A673 (cell line): Measurements from ENCODE around the gene CD40.

ENCODE experiments used
- CTCF ChIP-seq: fragments of 300-800, 200-600 bp; sonication (generic); conservative IDR thresholded peaks from 2 replicates; pipeline ENCODE4 v1.5.1; 2017; ENCODE audit warnings: low read depth, mild to moderate bottlenecking, antibody characterized with exemption, low read length, moderate library complexity, mixed read lengths
- EZH2 ChIP-seq: fragments of 200-600 bp; sonication (generic); IDR thresholded peaks from 2 replicates; pipeline ENCODE4 v1.6.1; 2017; ENCODE audit warnings: borderline replicate concordance, low read depth, mild to moderate bottlenecking, mixed read lengths, antibody characterized with exemption, low read length; ENCODE audit not compliant: poor library complexity, severe bottlenecking

DNA sequence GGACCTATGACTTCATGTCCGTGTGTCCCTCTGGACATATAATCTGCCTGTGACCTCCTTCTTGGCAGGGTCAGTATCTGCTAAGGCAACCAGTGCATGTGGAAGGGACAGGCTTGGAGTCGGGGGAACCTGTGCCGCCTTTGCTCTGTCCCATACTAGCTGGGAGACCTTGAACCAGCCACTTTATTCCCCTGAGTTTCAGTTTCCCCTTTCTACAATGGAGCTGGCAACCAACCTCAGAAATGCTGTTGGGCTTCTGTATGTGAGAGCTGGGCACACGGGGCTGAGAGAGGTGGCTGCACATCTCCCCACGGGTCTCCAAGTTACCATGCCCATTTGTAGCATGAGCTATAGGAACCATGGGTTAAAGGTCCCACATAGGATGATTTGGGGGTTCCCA, 53.8 kb downstream of the CD40 start:
- TF ChIP-seq CTCF = no peak
- no peak for TF ChIP-seq EZH2
